H1 (cell line): ENCODE measurements around the gene DDAH2. TPM values are rescaled to one million over a fixed set of nuclear protein-coding genes. Genes with fewer than 3 reads are reported as not detected.

Experiments
- ASH2L ChIP-seq: fragments of 200-600, 300-600 bp; sonication (generic); IDR thresholded peaks from one replicate; pipeline ENCODE4 v1.7.1; 2017; ENCODE audit warnings: low read length
- CHD1 ChIP-seq: IDR thresholded peaks from 2 replicates; pipeline ENCODE4 v1.6.1; 2012; ENCODE audit warnings: low read depth, low read length, improper control_type of control experiment
- HDAC2 ChIP-seq, 2 experiments: fragments of 300-600 bp in 1 of 2; sonication (generic) in 1 of 2; IDR thresholded peaks; 2 replicates each; pipeline ENCODE4 v1.6.1; 2011 to 2012; ENCODE audit warnings: low read depth in 2 of 2, low read length in 2 of 2, mild to moderate bottlenecking in 2 of 2, moderate library complexity in 2 of 2, borderline replicate concordance in 1 of 2, inconsistent platforms in 1 of 2
- JUND ChIP-seq: IDR thresholded peaks from 2 replicates; pipeline ENCODE4 v1.6.1; 2011; ENCODE audit warnings: mild to moderate bottlenecking, improper control_type of control experiment, low read length
- KDM4A ChIP-seq: IDR thresholded peaks from one replicate; pipeline ENCODE4 v1.7.1; 2012; ENCODE audit warnings: low read depth, mild to moderate bottlenecking, moderate library complexity, low read length, inconsistent platforms; ENCODE audit not compliant: severe bottlenecking
- KDM5A ChIP-seq: fragments of 200-600 bp; IDR thresholded peaks from 2 replicates; pipeline ENCODE4 v1.7.1; 2012; ENCODE audit warnings: mild to moderate bottlenecking, low read length, inconsistent platforms, mixed read lengths
- POLR2A ChIP-seq, 2 experiments: IDR thresholded peaks; 1 replicate in 1 of 2; 2 replicates in 1 of 2; pipeline ENCODE4 v1.6.1; 2011; ENCODE audit warnings: low read depth in 2 of 2, low read length in 2 of 2, mild to moderate bottlenecking in 2 of 2; ENCODE audit errors: control extremely low read depth in 1 of 2
- RBBP5 ChIP-seq: IDR thresholded peaks from 2 replicates; pipeline ENCODE4 v1.7.1; 2012; ENCODE audit warnings: low read depth, mild to moderate bottlenecking, inconsistent platforms, low read length, moderate library complexity, borderline replicate concordance
- SP1 ChIP-seq: IDR thresholded peaks from 2 replicates; pipeline ENCODE4 v1.6.1; 2011; ENCODE audit warnings: low read depth, low read length
- TAF1 ChIP-seq: IDR thresholded peaks from 2 replicates; pipeline ENCODE4 v1.6.1; 2011; ENCODE audit warnings: mild to moderate bottlenecking, low read depth, low read length
- polyA plus RNA-seq, 7 experiments: library from polyadenylated mRNA; depleted of rRNA in 3 of 7; stranded (reverse) in 5 of 7; unstranded in 2 of 7; fragments of >200 nt in 5 of 7; fragments of 200-250 nt in 2 of 7; gene quantifications; 1 replicate in 5 of 7; 2 replicates in 1 of 7; 4 replicates in 1 of 7; pipeline versions ENCODE4 v1.2.1 to v1.2.3, GENCODE V29; 2011 to 2013; ENCODE audit warnings: missing spikeins in 2 of 7, mixed read lengths in 2 of 7
- total RNA-seq: library from RNA; stranded (reverse); fragmentation: NEBNext Ultra II Directional; extraction: Animal tissue kit (Norgen Biotek cat#: 25700); gene quantifications from 2 replicates; pipeline ENCODE4 v1.2.1, GENCODE V29; 2021

DDAH2 gene
- total and polyA plus RNA-seq, 2 of the 8 experiments (the other 6 are each of a cell fraction or from before 2014, with no cell fraction given) = 53.3 to 73.5 TPM

DNA sequence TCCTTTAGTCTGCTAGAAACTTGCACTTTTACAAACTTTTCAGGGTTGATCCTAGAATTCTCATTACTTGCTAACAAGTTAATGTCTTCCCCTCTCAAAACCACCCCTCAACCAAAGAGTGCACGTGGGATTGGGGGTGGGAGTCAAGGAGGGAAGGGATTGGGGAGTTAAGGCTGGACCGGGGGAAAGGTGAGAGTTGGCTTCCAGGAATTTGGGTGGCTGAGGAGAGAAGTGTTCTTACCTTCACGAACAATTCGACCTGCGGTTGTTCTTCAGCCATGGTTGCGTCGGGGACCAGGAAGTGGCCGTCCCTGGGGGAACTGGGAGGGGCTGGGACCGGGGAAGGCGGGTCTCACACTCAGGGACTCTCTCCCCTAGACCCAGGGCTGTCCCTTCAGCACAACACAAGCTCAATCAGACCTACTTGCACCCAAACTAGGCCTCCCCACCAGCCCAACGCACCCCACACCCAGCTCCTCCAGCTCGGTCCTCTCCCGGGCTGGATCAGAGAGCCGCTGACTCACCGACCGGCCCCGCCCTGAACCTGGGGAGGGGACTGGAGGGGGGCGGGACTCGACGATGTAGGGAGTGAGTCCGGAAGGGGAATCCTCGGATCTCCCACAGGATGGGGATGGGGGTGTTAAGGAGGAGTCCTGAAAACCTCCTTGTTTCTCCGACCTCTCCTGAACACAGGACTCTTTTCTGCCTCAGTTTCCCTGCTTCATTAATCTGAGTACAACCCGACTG lies 7.1 kb upstream of the DDAH2 start, which contains the start of gene CLIC1 (continued):
- TF ChIP-seq HDAC2 (IDR thresholded peaks at IDR 0.05; ENCODE audit: borderline replicate concordance in 1 of 2, low read depth in 2 of 2, low read length in 2 of 2) (peak in 1 of 2 experiments; percentile 49; a peak in 1 of 4 replicates), SP1 (peak; percentile 47; the same call in 1 of the 2 replicates), CHD1 (no peak), RBBP5 (0 out of 2 replicates have a peak, but pooled peaks have one; percentile 11), JUND (peak; percentile 74), KDM5A (no peak), POLR2A (IDR thresholded peaks at IDR 0.05; ENCODE audit: control extremely low read depth in 1 of 2, low read depth in 2 of 2, low read length in 2 of 2) (peak in 1 of 2 experiments; percentile 78; a peak in 2 of 3 replicates), TAF1 (peak; percentile 51), KDM4A (peak; percentile 46), ASH2L (peak; percentile 73)
